HG03097 (cell line): Measurements from ENCODE around the gene ZNF423.

Source experiments
- ATAC-seq: cut with Tn5 transposase; IDR thresholded peaks from one replicate; pipeline ENCODE4 v1.9.1; 2021; ENCODE audit not compliant: unreplicated experiment, low FRiP score

ZNF423 gene

DNA sequence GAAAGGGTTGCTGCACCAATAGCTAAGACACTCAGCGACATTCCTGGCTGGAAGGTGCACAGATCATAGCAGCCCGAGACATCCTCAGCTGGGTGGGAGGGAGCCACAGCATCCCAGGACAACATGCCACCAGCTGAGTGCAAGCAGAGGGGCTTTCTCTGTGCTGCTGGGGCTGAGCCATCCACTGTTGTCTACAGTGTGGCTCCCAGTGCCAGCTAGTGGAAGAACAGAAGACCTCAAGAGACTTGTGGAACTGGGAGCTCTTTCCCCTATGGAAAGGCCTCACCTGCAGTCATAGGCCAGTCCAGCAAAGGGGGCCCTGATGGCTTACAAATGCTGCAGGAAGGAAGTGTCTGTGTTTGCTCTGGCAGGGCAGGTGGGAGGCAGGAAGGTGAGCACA, 351.3 kb downstream of the ZNF423 start:
- ATAC-seq: no peak

DNA sequence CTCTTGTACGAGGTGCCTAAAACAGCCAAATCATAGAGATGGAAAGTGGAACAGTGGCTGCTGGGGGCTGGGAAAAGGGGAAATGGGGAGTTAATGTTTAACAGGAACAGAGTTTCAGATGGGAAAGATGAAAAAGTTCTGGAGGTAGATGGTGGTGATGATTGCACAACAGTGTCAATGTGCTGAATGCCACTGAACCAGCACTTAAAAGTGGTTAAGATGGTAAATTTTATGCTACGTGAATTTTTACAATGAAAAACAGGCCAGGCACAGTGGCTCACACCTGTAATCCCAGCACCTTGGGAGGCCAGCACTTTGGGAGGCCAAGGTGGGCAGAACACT, 351.9 kb downstream of the ZNF423 start:
- no peak for ATAC-seq

DNA sequence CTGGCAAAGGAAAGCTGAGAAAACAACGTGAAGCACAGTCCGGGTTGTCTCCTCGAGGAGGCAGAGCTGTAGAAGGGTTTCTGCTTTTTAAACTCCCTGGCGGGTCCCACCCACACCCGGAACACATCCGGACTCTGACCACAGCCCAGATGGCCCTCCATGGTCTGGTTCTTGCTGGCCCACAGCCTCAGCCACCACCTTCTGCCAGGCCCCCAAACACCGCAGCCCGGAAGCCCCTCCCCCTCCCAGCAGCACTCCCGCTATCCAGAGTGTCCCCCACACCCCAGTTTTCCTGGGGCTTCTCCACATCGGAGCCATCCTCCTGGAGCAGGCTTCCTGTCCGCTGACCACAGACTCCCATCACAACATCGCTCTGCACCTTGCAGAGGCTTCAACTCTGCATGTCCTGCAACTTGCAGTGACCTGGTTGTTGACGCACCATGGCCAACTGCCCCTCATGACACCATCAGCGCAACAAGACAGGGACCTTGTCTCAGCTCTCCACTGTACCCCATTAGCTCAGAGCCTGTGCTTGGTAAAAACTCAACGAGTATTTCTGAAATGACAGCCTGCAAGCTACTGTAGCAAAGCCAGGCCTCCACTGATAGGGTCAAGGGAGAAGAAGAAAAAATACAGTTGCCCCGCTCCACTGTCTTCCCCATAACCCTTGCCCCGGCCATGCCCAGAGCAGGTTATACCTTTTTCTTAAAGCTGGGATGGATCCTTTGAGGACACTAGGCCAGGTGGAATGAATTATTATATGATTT, 352.5 kb downstream of the ZNF423 start:
- peak; percentile 68 for ATAC-seq

DNA sequence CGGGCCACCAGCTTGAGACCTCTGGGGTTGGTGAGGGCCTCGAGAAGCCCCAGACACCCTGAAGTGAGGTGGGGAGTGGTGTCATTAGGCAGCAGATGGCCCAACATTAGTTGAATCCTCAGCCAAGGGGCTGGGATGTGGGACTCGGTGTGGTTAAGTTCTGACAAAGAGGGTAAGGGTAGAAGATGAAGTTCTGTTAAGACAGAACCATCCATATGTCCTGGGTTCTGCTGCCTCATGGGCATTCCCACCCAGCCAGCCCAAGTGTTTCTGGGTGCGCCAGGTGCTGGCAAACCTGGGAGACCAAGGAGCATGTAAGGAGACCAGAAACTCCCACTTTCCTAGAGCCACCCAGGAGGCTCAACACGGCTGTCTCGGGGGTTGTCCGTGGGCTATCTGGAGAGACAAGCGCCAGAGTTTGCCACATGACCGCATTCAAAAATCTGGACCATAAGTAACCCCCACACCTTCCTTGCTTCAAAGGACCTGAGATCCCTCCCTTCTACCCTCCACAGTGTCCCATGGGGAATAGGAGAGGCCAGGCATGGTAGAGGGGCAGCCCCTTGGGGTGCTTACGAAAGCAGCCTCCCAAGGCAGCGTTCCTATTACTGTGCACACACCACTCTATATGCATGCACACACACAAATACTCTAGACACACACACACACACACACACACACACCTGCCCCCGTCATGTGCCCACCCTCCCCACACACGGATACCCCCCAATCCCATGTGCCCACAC, 353.6 kb downstream of the ZNF423 start:
- ATAC-seq: no peak

DNA sequence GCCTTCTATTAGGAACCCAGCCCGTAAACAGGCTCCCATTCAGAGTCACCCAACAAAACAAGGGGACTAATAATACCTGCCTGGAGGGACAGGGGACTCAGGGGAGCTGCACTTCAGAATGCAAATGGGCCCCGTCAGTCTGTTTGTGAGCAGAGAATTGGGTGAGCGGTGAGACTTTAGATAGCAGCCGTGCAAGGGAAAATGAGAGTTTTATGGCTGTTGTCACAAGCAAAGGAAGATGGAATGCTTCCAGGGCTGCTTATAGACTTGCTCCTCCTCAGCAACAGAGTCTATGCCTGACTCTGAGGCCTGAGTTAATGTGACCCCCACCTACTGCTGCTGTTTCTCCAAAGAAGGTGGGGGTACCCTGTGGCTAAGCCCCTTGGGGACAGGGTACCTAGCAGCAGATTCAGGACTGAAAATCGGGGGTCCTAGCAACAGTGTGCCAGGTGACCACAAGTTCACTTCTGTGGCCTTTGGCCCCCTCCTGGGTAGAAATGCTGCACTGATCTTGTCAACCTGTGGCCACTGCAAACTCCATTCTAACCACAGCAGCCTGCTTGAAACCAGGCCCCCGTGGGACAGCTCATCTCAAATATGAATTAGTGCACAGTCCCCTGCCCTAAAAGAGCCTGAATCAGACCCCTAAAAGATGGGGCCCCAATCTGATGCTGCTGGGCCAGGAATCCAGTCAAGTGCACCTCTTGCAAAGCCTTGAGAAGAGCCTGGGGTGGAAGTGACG, 355.9 kb downstream of the ZNF423 start:
- ATAC-seq: no peak

DNA sequence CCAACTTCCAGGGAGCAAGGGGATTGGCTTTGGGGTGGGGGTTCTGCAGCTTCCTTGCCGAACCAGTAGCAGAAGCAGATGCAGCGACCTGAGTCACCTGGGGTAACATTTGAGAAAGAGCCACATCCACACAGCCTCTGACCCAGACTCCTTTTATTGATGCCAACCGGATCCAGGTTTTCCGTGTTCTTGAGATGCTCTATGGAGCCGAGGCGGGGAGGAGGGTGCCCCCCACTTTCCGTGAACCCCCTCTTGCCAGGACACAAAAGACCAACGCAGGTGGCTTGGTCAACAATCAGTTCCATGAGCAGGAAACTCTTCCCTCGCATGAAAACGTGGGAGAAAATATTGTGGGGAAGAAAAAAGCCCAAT, 356.5 kb downstream of the ZNF423 start:
- no peak for ATAC-seq

DNA sequence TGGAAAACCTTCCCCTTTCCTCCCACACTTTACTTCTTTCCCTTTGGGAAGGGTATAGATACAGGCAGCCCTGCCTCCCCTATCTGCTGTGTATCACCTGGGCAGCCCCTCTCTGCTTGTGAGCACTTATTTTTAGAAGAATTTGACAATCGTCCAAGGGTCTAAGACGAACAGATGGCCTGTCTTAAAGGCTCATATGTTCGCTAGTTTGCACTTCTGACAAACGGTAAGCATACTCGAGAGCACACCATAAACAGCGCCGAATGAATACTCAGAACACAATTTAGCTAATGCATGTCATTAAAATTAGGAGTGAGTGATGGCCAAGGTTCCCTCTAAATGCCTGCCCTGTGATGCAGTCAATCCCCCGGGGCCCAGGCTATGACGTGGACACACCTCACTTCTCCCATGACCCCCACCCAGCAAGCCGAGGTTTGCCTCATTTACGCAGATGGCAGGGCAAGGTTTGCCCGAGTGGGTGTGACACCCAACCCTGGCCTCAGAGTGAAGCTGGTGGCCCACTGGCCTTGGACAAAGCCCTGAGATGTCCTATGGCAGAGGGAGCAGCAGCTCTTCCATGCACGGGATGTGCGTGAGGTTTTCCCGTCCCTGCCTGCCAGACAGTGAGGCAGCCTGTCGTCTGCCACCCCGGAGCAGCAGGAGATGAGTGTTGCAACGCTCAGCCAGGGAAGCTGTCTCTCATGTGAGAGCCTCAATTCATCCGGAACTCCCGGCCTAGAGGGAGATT, 357.1 kb downstream of the ZNF423 start:
- no peak for ATAC-seq

DNA sequence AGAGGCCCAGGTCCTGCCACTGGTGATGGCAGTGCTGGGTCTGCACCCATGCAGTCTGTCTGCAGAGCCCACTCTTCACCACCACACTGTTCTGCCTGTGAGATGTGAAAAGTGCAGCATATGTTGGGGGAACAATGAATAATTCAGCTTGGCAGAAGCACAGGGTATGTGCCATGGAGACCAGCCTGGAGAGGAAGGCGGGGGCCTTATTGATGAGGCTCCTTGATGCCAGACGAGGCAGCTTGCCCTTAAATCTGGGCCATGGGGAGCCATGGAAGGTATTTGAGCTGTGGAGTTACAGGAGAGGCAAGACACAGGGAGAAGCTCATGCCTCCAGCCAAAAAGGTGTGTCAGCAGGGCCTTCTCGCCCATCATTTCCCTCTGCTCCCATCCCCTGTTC, 357.6 kb downstream of the ZNF423 start:
- ATAC-seq: no peak

DNA sequence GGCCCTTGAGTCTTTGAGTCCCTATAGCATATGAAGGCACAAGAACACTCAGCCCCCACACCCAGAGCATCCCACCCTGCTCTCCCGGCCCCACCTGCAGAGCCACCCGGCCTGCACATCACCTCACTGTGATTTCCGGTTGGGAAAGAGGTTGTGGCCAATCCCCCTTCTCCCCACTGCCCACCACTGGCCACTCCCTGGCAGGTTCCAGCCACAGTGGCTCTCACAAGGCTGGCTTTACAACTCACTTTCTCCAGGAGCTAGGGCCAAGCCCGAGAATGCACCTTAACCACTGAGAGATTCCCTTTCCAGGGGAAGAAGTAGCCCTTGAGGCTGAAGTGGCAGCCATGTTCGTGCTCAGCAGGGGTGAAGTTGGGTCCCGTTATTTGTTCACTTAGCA, 358.4 kb downstream of the ZNF423 start:
- ATAC-seq: no peak

DNA sequence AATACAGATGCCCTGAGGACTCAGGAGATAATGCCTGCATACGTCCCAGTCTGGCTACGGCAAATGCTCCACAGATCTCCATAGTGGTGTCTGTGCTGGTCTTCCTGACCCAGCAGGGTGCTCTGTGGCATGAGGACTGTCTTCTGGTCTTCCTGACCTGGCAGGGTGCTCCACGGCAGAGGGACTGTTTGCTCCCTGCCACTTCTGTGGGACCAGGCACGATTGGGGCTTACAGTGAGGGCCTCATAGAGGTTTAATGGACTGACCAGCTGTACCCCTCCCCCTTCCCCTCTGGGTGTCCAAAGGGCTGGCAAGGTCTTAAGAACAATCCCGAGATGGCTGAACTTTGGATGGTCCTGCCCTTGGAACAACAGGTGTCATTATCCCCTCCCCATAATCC, 359.3 kb downstream of the ZNF423 start:
- no peak for ATAC-seq

DNA sequence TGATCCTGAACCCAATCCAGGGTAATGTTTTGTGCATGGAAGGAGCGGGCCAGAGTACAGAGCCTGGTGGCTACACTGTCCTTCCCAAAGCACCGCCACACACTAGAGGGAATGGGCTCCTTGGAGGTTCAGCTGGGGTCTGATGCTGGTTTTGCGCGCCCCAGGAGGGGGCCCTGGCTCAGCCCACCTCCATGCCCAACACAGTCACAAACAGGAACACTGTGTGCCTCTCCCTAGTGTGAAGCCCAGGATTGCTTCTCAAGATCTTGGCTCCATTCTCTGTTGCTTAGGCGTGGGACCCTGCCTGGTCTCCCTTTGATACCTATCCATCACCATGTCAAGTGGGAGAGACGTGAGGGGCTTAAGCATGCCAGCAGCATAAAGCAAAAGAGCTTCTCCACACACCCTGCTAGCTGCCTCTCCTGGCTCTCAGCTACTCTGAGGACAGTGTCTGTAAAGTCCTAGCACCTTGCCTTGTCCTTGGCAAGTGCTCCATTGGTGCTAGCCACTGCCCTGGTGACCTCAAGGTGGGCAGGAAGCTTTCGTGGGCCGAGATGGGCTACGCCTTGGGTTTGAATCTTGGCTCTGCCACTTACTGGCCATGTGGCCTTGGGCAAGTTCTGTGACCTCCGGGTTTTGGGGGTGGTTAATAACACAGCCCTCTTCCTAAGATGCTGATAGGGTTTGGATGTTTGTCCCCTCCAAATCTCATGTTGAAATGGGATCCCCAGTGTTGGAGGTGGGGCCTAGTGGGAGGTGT, 360.1 kb downstream of the ZNF423 start:
- no peak for ATAC-seq

DNA sequence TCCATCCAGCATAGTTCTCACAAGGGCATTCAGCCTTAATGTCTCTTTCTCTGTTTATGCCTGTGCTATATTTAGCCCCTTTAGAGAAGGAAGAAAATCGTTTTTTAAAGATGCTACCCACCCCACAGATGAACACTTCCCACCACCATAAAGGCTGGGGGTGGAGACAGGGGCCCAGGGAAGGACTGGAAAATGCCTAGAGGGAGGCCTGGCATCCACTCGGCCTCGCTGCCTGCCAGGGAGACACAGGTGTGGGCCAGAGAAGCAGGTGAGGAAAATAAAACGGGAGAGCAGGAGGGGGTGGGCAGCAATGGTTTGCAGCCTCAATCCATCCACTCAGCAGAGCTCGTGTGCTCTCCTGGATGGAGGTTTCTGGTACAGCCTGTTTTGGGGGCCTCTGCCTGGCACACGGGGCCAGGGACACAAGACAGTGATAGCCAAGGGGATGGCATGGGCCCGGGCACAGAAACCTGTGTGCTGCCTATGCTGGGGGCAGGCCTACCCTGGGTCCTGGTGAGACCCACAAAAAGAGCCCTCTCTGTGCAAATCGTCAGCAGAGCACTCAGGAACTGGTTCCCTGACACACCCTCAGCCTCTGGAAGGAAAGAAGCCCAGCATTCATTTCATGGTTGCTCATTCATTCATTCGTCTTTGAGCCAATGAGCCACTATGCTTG, 360.9 kb downstream of the ZNF423 start:
- no peak for ATAC-seq

DNA sequence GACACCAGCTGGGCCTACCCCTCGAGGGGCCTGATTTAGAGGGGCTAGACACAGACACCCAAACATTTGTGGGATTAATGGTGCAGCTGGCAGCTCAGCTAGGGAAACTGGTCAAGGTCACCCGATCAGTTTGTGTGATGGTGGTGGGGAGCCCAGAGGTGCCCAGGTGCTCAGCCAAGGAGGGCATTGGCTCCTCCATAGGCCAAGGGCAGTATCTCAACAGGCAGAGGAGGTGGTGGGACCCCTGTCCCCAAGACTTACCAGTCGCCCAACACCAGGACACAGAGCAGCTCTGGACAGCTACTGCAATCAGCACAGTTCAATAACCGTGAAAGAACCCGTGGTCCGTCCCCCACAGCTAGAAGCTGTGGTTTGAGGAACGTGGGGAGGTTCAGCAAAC, 361.4 kb downstream of the ZNF423 start:
- ATAC-seq: no peak

DNA sequence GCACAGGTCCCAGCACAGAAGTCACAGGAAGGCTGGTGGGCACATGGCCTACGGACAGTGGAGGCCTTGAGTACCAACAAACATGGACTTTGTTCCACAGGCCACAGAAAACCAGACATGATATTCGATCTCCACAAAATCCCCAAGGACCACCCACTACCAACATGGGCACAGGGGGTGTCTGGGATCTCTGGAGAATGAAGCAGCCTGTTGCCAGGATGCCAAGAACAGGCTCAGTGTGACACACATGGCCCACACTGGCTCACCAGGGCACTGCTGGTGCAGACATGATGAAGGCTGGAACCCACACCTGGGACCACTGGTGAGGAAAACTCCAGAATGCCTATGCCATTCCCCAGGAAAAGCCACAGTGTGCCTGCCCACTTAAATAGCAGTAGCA, 362.1 kb downstream of the ZNF423 start:
- ATAC-seq: no peak

DNA sequence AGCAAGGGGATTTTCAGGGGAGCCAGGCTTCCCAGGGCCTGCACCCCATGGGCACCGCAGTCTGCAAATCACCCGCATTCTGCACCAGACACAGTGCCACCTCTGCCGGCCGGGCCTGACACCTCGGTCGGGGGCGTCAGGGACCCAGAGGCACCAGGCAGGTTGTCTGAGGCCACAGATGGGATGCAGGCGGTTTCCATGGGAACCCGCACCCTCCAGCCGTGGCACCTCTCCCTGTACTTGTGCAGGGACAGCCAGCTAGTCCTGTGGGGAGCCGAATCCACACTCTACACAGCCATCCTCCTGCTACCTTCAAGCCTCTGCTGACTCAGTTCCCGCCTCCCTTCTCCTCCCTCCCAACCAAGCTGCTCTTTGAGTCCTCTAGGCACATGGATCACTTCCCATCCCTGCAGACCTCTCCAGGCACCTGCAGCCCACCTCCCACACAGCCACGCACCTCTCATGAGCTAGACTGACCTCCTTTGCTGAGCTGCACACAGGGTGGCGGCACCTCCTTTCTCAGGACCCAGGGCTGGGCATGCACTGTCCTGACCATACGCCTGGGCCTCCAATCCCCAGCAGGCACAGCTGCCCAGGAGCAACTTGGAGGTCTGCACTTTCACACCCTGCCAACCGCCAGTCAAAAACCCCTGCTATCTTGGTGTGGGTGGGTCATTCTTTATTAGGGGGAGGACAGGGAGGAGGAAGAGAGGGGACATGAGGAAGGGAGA, 362.9 kb downstream of the ZNF423 start:
- no peak for ATAC-seq

DNA sequence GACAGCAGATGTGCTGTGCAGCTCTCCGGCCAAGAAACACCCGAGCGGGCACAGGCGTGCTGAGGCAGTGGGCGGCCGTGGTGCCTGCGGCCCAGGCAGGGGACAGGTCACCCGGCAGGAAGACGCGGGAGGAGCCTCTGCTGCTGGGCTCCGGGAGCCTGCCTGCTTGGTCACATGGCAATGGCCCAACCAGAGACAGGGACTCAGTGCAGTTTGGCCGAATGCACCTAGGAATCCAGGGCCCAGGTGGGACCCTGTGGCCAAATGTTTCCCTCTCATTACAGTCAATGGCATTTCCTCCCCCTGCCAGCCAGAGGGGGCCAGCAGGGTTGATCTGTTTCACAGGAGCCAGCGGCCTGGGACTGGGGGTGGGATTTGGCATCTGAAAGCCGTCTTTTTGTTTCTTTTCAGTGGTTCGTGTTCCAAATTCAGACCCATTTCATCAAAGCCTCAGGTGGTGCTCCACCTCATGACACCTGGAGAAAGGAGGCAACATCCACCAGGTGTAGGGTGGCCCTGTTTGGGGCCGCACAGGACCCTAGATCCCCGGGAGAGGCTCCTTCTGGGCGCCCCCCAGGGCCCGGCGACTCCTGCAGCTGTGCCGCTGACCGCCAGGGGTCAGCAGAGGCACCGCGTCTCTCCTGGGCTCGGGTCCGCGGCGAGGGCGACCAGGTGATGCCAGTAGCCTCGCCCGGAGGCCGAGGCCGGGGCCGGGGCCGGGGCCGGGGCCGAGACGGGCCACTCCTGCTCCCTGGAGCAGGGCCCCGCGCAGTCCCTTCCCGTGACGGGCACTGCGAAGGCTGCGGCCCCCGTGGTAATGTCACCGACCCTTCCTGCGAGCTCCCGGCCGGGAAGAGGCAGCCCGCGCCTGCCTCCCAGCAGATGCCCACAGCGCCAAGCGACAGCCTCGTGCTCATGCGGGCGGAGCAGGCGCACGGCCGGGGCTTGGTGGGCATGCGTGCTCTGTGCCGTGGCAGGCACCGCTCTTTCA, 363.8 kb downstream of the ZNF423 start:
- no peak for ATAC-seq

DNA sequence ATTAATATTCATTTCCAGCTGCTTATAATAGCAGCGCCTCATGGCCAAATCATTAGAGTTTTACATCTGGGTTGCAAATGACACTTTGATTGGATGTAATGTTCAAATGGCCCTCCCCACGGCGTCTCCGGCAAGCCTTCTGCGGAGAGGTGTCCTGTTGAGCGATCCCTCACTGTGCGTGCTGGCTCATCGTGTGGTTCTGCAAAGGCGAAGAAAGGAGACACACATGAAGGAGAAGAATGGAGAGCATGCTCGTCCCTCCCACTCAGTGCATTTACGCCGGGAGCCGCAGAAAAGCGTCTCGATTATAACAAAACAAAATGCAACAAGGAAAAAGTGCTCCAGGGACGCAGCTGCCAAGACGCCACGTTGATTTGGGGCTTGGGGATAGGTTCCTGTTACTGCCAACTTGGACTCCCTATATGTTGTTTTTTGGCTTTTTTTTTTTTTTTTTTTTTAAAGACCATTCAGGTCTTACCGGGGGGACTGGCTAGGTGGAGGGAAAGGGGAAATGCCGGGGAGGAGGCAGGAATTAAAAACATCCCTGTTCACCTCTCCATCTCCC, 364.7 kb downstream of the ZNF423 start:
- no peak for ATAC-seq

DNA sequence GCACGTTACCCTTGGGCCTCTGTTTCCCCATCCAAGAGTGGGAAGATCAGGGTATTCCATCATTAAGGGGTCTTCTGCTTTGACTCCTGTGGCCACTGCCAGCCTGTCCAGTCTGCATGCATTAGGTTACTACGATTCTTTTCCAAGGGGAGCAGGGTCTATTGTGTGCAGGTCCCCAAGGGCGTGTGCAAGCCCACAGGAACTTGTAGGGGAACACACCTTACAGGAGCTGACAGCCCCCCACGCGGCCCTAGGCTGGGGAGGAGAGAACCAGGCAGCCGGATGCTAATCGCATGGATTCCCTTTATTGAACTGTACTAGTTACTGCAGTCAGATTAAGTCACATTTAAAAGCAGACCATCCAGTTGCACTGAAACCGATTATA, 365.6 kb downstream of the ZNF423 start:
- ATAC-seq: no peak
